ENCODE data around the gene HOXC6. TPM values are rescaled to one million over a fixed set of nuclear protein-coding genes. Genes with fewer than 3 reads are reported as not detected.

Gene HOXC6
- polyA plus RNA-seq, 3 donors, result 0.56 to 3.1 (median 0.95) TPM

GRCh38 chr12:54010053-54010971 lies 17.9 kb upstream of the HOXC6 start:
- no peak overlapping the region for H3K27ac ChIP-seq (ENCODE audit: low read depth, low read length)
- WGBS, 3 donors, result 14 to 38% (median 23%) methylated on average over 10 of the region's 10 CpGs

DNA sequence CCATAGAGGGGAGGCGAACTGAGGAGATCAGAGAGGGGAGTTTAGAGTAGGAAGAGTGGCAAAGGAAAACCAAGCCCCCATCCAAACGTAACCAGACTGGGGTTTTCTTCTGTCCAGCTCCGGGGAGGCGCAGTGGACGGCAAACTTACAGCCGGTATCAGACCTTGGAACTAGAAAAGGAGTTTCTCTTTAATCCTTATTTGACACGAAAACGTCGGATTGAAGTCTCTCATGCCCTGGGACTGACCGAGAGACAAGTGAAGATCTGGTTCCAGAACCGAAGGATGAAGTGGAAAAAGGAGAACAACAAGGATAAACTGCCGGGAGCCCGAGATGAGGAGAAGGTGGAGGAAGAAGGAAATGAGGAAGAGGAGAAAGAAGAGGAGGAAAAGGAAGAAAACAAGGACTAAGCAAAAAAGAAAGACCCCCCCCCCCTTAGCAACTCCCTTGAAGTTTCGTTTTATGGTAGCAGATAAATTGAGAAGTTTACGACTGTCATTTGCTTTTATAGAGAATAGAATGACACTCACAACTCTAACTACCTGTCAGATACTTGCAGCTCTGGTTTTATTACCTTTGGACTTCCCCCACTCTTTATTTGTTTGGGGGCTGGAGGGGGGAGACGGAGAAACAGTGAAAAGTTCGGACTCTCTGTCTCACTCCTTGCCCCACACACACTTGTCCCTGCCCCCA lies 17.1 kb upstream of the HOXC6 start:
- H3K27ac ChIP-seq (ENCODE audit: low read depth, low read length), result no peak overlapping the region
- 8 to 22% (median 18%) methylated on average over 17 of the region's 17 CpGs for WGBS, 3 donors

- no peak overlapping the region for H3K27ac ChIP-seq (ENCODE audit: low read depth, low read length)
- 23 to 45% (median 35%) methylated on average over 14 of the region's 14 CpGs for WGBS, 3 donors
Observed at GRCh38 chr12:54011665-54012532, 16.3 kb upstream of the HOXC6 start.

DNA sequence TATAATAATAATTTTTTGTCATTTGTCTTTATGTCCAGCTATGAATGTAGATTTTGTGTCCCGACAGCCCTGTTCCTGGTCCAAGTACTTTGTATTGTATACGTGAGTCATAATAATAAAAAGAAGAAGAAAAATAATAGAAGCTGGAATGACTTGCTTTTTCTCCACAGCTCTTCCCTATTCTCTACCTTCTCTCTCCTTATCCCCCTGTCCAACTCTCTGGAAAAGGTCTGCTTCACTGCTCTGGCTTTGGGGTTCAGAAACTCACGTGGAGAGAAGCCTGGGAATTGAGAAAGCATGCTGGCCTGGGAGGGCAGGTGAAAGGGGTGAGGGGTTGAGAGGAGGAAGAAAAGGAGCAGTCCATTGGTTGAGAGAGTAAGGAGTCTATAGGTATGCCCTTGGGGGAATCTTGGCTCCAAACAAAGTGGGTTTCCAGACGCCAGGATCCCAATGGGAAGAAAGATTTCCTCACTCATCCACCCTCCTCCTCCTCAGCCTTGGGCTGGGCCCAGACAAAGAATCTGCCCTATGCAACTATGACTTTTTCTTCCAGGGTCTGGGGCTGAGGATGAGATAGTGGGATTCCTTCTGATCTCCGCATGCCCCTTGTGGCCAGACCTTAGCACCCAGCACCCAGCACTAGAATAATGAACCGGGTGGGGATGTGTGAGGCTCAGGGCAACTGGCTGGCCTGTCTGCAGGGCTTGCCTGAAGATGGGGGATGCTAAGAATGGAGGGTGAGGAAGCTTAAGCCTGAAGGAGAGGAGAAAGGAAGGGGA lies 15.4 kb upstream of the HOXC6 start:
- H3K27ac ChIP-seq (ENCODE audit: low read depth, low read length), result no peak overlapping the region
- WGBS, 3 donors, result 17 to 50% (median 43%) methylated on average over 6 of the region's 6 CpGs

GRCh38 chr12:54014377-54015017 lies 13.7 kb upstream of the HOXC6 start:
- WGBS, 3 donors, result 5 to 19% (median 9%) methylated on average over 36 of the region's 36 CpGs
- H3K27ac ChIP-seq (ENCODE audit: low read depth, low read length), result no peak overlapping the region

DNA sequence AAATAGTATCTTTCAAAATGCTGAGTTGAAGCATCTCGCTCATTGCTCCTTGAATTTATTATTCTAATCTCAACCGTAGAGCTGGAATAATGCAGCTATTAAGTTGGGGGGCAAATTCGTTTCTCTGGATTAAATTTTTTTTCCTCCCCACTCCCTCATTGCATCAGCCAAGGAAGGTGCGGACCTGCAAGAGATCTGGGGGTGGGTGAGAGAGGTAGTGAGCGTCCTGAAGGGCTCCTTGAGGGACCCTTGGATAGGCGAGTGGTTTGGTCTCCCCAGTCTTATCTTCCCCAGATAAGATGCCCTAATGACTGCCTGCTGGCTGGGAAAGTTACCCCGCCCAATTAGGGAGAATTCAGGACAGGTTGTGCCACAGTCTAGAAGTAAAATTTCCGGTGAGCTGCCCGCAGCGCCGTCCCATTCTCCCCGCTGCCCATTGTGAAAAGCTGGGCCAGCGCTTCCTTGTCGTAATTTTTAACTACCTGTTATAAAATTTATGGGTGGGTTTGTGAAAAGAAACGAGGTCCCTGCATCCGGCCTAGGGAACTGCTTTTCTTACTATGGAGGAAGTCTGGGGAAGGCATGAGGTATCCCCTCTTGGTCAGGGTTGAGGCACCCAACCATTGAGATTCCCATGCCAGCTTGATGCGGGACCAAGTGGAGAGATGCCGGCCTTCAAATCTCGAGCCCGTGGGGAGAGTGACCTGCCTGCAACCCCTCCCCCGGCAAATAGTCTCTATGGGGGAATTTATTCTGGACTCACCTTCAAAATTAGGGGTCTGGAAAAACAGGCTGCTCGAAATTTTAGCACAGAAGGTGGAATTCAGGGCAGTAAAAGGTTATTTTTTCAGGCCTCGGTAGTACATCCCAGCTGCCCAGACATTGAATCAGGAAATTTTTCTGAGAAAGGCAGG lies 13.0 kb upstream of the HOXC6 start:
- whole genome bisulfite sequencing, 3 donors, result 9 to 19% (median 18%) methylated on average over 23 of the region's 23 CpGs
- H3K27ac ChIP-seq (ENCODE audit: low read depth, low read length), result no peak overlapping the region

DNA sequence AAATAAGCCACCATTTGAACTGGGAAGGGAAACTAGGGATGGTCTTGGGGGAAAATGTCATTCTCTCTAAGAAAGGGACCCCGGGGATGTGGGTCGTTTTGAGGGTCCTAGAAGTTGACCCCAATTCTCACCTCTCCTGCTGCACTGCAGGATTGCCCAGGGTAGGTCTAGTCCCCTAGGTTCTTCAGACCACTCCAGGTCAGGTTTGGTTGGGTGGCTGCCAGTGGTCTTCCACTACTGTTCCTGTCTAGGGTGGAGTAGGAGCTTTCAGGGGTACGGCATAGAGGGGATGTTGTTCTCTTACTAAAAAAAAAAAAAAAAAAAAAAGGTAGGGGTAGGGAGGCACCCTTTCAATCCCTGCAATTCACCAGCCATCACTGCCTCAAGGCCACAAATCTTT lies 12.2 kb upstream of the HOXC6 start:
- WGBS, 3 donors, result 14 to 28% (median 23%) methylated on average over 3 of the region's 3 CpGs
- H3K27ac ChIP-seq (ENCODE audit: low read depth, low read length), result no peak overlapping the region

- WGBS, 3 donors, result 5 to 6% (median 5%) methylated on average over 25 of the region's 25 CpGs
- no peak overlapping the region for H3K27ac ChIP-seq (ENCODE audit: low read depth, low read length)
Observed at GRCh38 chr12:54016478-54016964, 11.7 kb upstream of the HOXC6 start.

DNA sequence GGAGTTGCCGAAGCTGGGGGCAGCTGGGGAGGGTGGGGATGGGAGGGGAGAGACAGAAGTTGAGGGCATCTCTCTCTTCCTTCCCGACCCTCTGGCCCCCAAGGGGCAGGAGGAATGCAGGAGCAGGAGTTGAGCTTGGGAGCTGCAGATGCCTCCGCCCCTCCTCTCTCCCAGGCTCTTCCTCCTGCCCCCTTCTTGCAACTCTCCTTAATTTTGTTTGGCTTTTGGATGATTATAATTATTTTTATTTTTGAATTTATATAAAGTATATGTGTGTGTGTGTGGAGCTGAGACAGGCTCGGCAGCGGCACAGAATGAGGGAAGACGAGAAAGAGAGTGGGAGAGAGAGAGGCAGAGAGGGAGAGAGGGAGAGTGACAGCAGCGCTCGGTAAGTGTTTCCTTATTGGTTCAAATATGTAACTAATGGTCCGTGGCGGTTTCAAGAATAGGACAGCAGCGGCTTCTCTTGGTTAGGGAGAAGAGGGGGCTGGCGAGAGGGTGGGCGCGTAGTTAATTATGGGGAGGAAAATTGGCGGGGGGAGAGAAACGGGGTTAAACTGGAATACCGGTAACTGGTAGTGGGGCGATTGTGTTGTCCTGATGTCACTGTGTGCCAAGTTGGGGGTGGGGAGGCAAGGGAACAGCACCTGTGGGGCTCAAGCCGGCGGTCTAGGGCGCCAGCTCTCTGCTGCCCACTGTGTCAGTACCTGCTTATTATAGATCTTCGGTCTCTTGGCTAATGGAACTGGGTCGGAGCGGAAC lies 11.0 kb upstream of the HOXC6 start:
- no peak overlapping the region for H3K27ac ChIP-seq (ENCODE audit: low read depth, low read length)
- 3 to 8% (median 4%) methylated on average over 24 of the region's 24 CpGs for WGBS, 3 donors

GRCh38 chr12:54017878-54018467 lies 10.3 kb upstream of the HOXC6 start:
- WGBS, 3 donors, result 2 to 6% (median 5%) methylated on average over 33 to 34 of the region's 34 CpGs
- H3K27ac ChIP-seq (ENCODE audit: low read depth, low read length), result no peak overlapping the region

GRCh38 chr12:54018468-54018984 lies 9.7 kb upstream of the HOXC6 start:
- H3K27ac ChIP-seq (ENCODE audit: low read depth, low read length), result no peak overlapping the region
- 21 to 30% (median 26%) methylated on average over 29 of the region's 29 CpGs for WGBS, 3 donors

DNA sequence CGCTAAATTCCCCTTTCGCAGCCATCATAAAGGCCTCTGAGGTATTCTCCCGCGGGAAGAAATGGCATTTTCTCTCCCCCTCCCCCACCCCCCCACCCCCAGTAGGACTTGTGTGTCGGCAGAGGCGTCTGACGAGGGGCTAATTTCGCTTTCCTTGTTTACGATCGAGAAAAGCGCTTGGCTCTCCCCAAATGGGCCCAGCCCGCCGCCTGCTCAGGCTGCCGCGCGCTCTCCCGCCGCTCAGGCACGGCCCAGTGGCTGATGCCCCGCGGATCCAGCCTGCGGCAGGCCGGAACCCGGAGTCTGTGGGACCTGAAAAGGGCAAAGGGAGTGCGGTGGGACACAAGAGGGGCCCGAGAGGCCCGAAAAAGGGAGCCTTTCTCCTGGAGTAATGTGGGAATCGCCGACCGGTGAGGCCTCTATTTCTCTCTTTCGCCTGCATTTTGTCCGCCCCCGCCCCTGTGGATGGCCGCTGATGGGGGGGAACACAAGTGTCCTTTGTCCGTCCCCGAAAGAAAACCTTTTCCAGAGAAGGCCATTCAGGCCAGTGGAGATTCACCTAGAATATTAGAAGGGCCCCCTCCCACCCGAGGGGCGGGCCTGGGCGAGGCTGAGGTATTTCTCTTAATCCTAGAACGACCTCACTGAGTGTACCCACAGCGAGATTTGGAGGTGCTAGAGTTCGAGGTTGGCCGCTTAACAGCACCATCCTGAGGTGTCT lies 9.0 kb upstream of the HOXC6 start:
- H3K27ac ChIP-seq (ENCODE audit: low read depth, low read length), result no peak overlapping the region
- 24 to 42% (median 32%) methylated on average over 42 to 43 of the region's 43 CpGs for WGBS, 3 donors

DNA sequence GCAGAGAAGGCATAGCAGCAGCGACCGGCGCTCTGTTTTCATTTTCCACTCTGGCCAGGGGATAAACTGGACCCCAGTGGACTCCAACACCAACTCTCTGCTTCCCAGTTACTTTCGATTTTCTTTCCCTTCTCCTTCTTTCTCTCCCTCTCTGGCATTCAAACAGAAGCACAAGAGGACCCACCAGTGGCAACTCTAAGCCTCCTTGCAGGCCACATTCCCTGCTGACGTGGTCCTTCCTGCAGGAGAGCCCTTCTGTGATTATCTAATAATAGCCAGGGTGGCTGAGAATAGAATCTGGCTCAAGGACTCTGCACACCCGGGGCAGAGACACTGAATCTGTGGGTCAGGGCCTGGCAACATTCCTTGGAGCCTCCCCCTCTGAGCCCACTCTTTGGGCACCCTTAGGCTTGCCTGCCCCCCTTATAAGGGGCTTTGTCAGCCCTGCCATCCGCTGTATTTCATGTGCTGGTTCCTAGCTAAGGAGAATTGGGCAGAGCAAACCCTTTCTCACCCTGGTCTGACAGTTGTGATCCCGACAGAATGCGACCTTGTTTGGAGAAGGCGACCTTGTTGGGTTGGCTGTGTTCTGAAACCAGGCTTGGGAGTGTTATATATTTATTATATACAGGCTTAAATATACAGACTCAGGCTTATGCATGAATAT lies 8.2 kb upstream of the HOXC6 start:
- WGBS, 3 donors, result 28 to 52% (median 42%) methylated on average over 10 of the region's 10 CpGs
- no peak overlapping the region for H3K27ac ChIP-seq (ENCODE audit: low read depth, low read length)
